HUES64 (cell line): Measurements from ENCODE around the gene THSD4.
"Not testable (repeated sequence)": the region's sequence is repeated elsewhere in the genome, so short reads cannot be mapped to it uniquely, and the experiment has no call there.

Experiments
- H3K27ac ChIP-seq: 2 replicates; pipeline ENCODE4 v1.7.0; 2013; ENCODE audit warnings: low read depth, low read length, inconsistent platforms
- H3K27me3 ChIP-seq: 2 replicates; pipeline ENCODE4 v1.6.1; 2013; ENCODE audit warnings: mild to moderate bottlenecking, low read length; ENCODE audit not compliant: insufficient read depth
- H3K36me3 ChIP-seq: 2 replicates; pipeline ENCODE4 v1.6.1; 2013; ENCODE audit warnings: mild to moderate bottlenecking, low read length; ENCODE audit not compliant: insufficient read depth
- H3K4me1 ChIP-seq: 2 replicates; pipeline ENCODE4 v1.6.1; 2013; ENCODE audit warnings: mild to moderate bottlenecking, low read length, moderate library complexity; ENCODE audit not compliant: insufficient read depth
- H3K4me3 ChIP-seq: 2 replicates; pipeline ENCODE4 v1.5.1; 2013; ENCODE audit warnings: mild to moderate bottlenecking, low read length, moderate library complexity
- H3K9ac ChIP-seq: 2 replicates; pipeline ENCODE4 v1.6.1; 2013; ENCODE audit warnings: mild to moderate bottlenecking, low read depth, low read length
- H3K9me3 ChIP-seq: 2 replicates; pipeline ENCODE4 v1.6.1; 2013; ENCODE audit warnings: low read depth, low read length; ENCODE audit not compliant: insufficient read depth
- WGBS: fragments of 150-250, 120-280 bp; methylation state at CpG from one replicate; pipeline ENCODE4 v1.1.7; 2013; ENCODE audit warnings: missing lambda C conversion rate; 5-methylcytosine and 5-hydroxymethylcytosine counted together

Gene THSD4

DNA sequence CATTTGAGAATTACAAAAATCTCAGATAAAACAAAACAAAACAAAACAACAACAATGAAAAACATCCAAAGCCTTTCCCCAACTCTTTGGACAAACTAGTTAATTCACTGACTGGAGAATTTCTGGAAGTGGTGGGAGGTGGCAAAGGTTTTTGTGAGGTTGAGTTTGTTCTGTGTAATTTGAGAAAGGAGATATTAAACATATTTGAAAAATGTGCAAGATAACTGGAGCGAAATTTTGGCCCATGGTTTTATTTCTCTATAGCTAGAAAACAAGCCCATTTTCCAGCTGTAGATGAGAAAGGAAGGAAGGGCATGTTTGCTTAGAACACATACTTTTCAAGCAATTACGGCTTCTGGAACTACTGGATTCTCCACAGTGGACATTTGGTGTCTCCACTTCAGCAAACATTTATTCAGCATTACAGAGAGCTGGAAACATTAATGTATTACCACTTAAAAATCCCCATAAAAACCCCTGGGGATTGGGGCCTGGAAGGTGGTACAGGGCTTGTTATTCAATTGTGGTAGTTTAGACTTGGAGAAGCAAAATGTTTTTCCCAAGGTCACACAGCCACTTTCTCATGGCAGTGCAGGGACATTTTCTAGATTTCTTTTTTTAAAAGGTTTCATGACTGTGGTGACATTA, 135.8 kb downstream of the THSD4 start:
- Histone ChIP-seq H3K36me3 (no peaks in the 10 kb centered on the region), H3K4me1 (no peaks in the 10 kb centered on the region), H3K4me3 (no peak overlapping the region), H3K9ac (no peak overlapping the region), H3K9me3 (no peaks in the 10 kb centered on the region), H3K27ac (no peak overlapping the region), H3K27me3 (no peaks in the 10 kb centered on the region)
- 80% methylated on average over 2 of the region's 2 CpGs for WGBS

GRCh38 chr15:71251584-71252043, 136.3 kb downstream of the THSD4 start:
- Histone ChIP-seq H3K27ac (no peak overlapping the region), H3K4me3 (no peak overlapping the region), H3K9me3 (no peaks in the 10 kb centered on the region), H3K36me3 (no peaks in the 10 kb centered on the region), H3K27me3 (no peaks in the 10 kb centered on the region), H3K9ac (no peak overlapping the region), H3K4me1 (no peaks in the 10 kb centered on the region)
- 96% methylated on average over 3 of the region's 4 CpGs for WGBS

DNA sequence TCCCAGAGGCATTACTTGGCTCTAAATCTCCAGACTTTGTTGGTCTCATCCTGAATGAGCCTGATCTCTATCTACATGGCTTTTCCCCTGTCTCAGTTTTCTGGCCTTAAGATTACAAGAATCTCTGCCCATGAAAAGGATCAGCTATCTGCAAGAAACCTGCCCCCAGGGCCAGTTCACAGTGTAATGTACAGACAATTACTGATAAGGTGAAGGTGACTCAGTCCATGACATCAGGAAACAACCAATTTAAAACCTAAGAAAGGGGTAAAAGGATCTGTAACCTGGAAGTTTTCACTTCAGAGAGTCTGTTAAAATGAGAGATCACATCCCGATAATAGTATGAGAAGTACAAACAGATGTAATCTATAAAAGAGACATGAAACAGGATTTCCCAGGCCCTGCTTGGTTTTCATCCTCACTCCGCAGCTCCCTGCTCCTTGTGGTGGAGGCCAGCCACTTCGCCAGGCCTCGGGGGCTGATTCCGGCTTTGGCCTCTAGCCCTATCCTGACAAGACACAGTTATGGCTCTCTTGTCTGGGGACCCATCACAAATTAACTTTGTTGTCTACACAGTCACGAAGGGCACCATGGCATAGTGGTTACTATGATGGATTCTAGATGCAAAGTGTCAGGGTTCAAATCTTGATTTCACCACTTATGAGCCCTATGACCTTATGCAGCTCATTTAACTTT, 136.9 kb downstream of the THSD4 start:
- no peak overlapping the region for H3K4me3 ChIP-seq
- H3K4me1 ChIP-seq = no peaks in the 10 kb centered on the region
- H3K9ac ChIP-seq = no peak overlapping the region
- no peaks in the 10 kb centered on the region for H3K27me3 ChIP-seq
- H3K36me3 ChIP-seq = no peaks in the 10 kb centered on the region
- no peak overlapping the region for H3K27ac ChIP-seq
- no peaks in the 10 kb centered on the region for H3K9me3 ChIP-seq
- WGBS = 93% methylated on average over 6 of the region's 6 CpGs

GRCh38 chr15:71252740-71253047, 137.4 kb downstream of the THSD4 start:
- WGBS = 91% methylated on average over 3 of the region's 3 CpGs
- no peak overlapping the region for H3K27ac ChIP-seq
- H3K36me3 ChIP-seq = no peaks in the 10 kb centered on the region
- no peaks in the 10 kb centered on the region for H3K4me1 ChIP-seq
- H3K9me3 ChIP-seq = no peaks in the 10 kb centered on the region
- no peak overlapping the region for H3K4me3 ChIP-seq
- no peaks in the 10 kb centered on the region for H3K27me3 ChIP-seq
- no peak overlapping the region for H3K9ac ChIP-seq

DNA sequence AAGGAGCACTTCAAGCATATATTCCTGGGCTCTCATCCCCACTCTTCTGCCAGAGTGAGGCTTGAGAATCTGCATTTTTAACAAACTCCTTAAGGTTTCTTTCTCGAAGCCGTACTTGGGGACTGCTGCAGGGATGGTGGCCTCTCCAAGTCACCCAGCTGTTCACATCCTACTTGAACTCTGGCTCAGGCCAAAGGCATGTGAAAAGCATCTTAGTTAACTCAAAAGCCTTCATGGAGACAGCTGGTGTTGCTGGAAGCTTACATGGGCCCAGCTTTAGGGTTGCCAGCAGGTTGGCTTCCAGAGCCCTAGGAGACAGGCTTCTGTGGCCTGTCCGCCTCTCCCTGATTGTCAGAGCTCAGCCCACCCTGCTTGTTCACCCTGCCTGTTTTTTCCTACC, 139.2 kb downstream of the THSD4 start:
- no peaks in the 10 kb centered on the region for H3K27me3 ChIP-seq
- no peak overlapping the region for H3K9ac ChIP-seq
- H3K4me1 ChIP-seq = no peaks in the 10 kb centered on the region
- no peak overlapping the region for H3K27ac ChIP-seq
- H3K36me3 ChIP-seq = no peaks in the 10 kb centered on the region
- 96% methylated on average over 3 of the region's 3 CpGs for WGBS
- no peaks in the 10 kb centered on the region for H3K9me3 ChIP-seq
- H3K4me3 ChIP-seq = no peak overlapping the region

DNA sequence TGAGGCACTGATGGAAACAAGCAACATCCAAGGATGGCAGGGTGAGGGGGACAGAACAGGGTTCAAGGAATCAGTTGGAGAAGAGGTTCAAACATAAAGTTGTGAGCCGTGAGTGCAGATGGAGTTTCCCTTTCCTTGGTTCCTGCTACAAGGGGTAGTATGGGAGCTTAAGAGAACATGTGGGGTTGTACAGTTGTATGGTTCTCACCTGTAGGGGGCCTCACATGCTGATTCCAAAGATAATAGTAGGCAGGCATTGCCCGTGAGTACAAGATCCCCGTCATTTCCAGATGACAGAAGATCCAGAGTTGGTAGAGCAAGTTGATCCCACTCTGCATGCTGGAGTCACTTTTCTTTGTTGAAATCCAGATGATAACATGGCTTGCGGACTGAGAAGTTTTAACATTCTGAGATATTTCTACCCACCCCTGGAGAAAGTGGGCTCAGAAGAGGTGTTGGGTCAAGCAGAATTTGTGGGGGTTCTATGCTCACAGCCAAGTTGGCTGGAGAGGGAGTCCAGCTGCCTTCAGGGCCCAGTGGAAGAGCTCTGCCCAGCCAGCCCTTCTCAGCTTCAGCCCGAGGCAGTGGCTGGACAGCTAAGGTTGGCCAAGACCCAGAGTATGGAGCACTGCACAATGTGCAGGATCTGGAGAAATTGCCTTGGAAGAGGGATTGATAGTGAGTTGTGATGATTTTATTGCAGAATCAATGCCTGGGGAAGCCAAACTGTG, 141.8 kb downstream of the THSD4 start:
- no peaks in the 10 kb centered on the region for H3K36me3 ChIP-seq
- 93% methylated on average over 5 of the region's 5 CpGs for WGBS
- H3K27me3 ChIP-seq = no peaks in the 10 kb centered on the region
- no peak overlapping the region for H3K27ac ChIP-seq
- no peak overlapping the region for H3K4me3 ChIP-seq
- no peak overlapping the region for H3K9ac ChIP-seq
- H3K4me1 ChIP-seq = no peaks in the 10 kb centered on the region; the same call in 1 of the 2 replicates
- H3K9me3 ChIP-seq = no peaks in the 10 kb centered on the region

- H3K4me1 ChIP-seq = no peaks in the 10 kb centered on the region; the same call in 1 of the 2 replicates
- H3K27ac ChIP-seq = no peak overlapping the region
- H3K9ac ChIP-seq = no peak overlapping the region
- H3K4me3 ChIP-seq = no peak overlapping the region
- 100% methylated on average over 2 of the region's 2 CpGs for WGBS
- H3K9me3 ChIP-seq = peaks cover 5% of the 10 kb centered on the region; the same call in 1 of the 2 replicates
- H3K27me3 ChIP-seq = no peaks in the 10 kb centered on the region
- no peaks in the 10 kb centered on the region for H3K36me3 ChIP-seq
Observed at GRCh38 chr15:71259866-71260265, 144.6 kb downstream of the THSD4 start.

GRCh38 chr15:71261418-71261817, 146.1 kb downstream of the THSD4 start:
- Histone ChIP-seq H3K4me1 (no peaks in the 10 kb centered on the region; the same call in 1 of the 2 replicates), H3K27ac (no peak overlapping the region), H3K4me3 (no peak overlapping the region), H3K36me3 (no peaks in the 10 kb centered on the region), H3K27me3 (no peaks in the 10 kb centered on the region), H3K9ac (no peak overlapping the region), H3K9me3 (peaks cover 5% of the 10 kb centered on the region; the same call in 1 of the 2 replicates)
- WGBS = 80% methylated on average over 1 of the region's 2 CpGs

- 81% methylated on average over 6 of the region's 6 CpGs for WGBS
- H3K9ac ChIP-seq = no peak overlapping the region
Observed at GRCh38 chr15:71261909-71262308, 146.6 kb downstream of the THSD4 start.

DNA sequence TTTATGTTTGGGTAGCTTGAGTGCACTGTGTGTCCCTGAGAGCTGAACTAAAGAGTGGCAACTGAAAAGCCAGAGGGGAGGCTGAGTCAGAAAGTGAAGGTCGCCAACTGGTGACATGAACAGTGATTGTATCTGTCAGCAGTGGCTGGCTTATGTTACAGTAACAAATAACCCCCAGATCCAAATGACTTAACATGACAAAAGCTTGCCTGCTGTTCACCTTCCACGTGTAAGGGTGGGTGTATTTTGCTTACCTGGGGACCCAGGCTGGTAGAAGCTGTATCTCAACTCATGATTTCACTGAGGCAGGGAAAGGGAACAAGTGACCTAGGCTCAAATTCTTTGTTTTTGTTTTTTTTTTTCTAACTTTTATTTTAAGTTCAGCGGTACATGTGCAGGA, 147.3 kb downstream of the THSD4 start:
- H3K4me3 ChIP-seq = no peak overlapping the region
- no peak overlapping the region for H3K9ac ChIP-seq
- H3K27me3 ChIP-seq = no peaks in the 10 kb centered on the region
- H3K9me3 ChIP-seq = peaks cover 5% of the 10 kb centered on the region; the same call in 1 of the 2 replicates
- 68% methylated on average over 2 of the region's 3 CpGs for WGBS
- no peaks in the 10 kb centered on the region; the same call in 1 of the 2 replicates for H3K4me1 ChIP-seq
- no peak overlapping the region for H3K27ac ChIP-seq
- H3K36me3 ChIP-seq = no peaks in the 10 kb centered on the region

More at GRCh38 chr15:71261909-71262308, 146.6 kb downstream of the THSD4 start:
- Histone ChIP-seq H3K36me3 (no peaks in the 10 kb centered on the region), H3K27me3 (no peaks in the 10 kb centered on the region), H3K4me3 (no peak overlapping the region), H3K4me1 (no peaks in the 10 kb centered on the region; the same call in 1 of the 2 replicates), H3K27ac (no peak overlapping the region), H3K9me3 (peaks cover 5% of the 10 kb centered on the region; the same call in 1 of the 2 replicates)

GRCh38 chr15:71265606-71266005, 150.3 kb downstream of the THSD4 start:
- H3K27ac ChIP-seq, H3K4me1 ChIP-seq, H3K36me3 ChIP-seq, H3K9ac ChIP-seq, H3K27me3 ChIP-seq, H3K4me3 ChIP-seq, H3K9me3 ChIP-seq: not testable (repeated sequence)
- WGBS = 52% methylated on average over 10 of the region's 11 CpGs
